HG03521 (cell line): Measurements from ENCODE around the gene UNK.
"Not testable (repeated sequence)": the region's sequence is repeated elsewhere in the genome, so short reads cannot be mapped to it uniquely, and the experiment has no call there.

Source experiments
- ATAC-seq: cut with Tn5 transposase; IDR thresholded peaks from one replicate; pipeline ENCODE4 v1.9.1; 2021; ENCODE audit warnings: mild to moderate bottlenecking, moderate library complexity; ENCODE audit not compliant: unreplicated experiment

Gene UNK

DNA sequence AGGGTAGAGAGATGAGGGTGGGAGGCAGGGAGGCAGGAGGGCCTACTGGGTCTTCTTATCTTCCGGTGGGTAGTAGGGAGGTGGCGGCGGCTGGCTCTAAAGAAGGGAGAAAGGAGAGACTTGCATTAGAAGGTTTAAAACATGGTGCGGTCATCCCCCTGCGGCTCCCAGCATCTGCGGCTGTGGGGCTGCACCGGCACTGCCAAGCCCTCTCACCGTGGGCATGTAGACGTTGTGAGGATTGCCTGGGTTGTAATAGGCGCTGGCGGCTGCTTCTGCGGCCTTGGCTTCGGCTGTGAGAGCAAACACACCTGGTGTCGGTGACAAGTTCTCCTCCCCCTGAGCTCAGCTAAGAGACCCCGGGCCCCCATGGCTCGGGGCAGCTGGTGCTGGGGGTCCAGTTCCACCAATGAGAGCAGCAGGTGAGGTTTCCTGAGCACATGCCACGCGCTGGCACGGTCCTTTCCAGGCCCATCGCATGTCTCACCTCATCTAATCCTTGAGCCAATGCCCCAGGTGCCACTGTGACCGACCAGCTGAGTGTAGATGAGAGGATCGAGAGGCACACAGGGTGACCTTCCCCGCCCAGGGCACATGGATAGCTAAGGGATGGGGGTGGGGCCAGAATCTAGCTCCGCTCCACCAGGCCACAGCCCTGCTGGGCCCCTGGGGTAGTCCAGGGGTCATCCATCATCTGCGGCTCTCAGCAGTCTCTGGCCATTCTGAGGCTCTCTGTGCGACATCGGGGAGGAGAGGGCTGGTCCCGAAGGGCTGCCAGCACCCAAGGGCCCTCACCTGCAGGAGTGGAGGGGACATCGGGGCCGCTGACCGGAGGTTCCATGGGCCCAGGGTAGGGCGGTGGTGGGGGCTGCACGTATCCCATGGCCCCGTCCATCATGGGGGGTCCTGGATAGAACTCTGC lies 62.3 kb downstream of the UNK start:
- ATAC-seq, result no peak

DNA sequence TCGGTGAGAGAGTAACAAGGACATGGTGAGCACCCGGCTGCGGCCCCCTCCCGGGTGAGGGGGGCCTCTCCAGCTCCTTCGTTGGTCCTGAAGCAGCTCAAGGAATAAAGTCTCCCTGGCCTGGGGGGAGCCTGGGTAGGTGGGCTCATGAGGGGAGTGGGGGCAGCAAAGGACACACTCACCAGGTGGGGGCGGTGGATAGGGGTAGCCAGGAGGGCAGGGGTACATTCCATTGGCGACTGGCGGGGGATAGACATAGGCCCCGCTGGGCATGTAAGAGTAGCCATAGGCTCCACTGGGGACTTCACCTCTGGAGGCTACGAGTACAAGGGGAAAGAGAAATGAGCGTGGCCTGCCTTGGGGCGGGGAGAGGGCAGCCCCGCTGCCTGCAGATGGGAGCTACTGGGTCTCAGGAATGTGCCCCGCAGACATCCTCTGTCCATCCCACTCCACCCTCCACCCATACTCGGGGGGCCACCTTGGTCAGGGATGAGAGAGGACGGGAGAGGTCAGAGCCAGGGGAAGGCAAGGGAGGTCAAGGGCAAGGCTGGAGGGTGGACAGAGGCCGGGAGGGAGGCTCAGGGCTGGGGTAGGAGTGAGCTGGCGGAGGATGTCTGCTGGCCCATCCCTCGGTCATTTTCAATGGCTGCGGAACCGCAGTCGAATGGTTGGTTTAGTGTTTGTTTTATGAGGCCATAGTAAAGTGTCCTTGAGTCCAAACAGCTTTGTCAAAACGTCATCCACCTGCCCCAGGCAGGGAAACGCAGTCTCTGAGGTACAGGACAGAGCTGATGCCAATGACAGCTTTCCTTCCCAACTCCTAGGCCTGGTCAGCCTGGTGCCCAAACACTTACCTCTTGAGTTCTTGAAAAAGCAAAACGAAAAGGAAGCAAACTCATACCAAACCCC lies 63.3 kb downstream of the UNK start:
- ATAC-seq, result no peak

DNA sequence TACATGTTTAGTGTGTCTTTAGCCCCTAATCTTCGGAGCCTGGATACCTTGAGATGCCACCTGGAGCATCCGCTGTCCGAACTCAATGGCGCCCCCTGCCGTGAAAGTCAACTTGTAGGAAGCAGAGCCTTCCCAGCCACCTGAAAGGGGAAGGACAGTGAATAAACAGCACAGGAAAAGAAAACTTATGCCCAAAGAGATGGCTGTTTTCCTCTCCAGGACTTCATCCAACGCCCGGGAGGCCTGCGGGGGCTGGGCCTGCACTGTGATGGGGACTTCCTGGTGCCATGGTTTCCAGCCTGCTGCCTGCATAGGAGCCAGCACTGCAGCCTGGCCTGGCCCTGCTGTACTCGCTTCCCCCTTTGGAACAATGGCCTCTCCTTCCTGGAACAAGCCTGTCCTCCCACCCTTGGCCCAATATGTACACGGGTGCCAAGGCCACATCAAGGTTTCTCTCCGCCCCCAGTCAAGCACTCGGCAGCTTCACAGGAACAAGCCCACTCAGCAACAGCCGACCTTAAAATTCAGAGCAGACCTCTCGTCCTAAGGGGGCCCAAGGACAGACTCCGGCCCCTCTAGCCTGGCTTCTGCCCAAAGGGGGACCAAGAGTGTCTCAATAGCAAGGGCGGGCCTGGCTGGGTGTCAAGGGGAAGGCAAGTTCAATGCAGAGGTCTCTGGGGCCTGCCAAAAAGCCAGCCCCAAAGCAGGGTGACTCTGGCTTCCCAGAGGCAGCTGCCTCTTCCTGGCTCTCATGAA lies 64.1 kb downstream of the UNK start:
- ATAC-seq, result no peak

DNA sequence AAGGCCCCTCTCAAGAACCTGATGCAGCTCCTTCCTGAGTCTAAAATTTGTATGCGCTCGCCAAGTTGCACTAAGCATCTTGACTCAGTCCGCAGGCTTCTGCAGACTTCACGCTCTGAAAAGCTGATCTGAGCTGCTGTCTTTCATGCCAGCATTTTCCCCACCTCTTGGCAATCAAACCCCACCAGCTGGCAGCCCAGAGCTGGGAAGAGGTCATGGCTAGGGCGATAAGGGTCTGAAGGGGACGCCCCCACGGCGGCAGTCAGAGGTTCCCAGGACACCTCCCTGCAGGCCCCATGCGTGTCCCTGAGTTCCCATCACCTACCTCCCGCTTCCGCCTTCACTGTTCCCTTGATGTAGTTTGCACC lies 64.7 kb downstream of the UNK start:
- ATAC-seq, result no peak

DNA sequence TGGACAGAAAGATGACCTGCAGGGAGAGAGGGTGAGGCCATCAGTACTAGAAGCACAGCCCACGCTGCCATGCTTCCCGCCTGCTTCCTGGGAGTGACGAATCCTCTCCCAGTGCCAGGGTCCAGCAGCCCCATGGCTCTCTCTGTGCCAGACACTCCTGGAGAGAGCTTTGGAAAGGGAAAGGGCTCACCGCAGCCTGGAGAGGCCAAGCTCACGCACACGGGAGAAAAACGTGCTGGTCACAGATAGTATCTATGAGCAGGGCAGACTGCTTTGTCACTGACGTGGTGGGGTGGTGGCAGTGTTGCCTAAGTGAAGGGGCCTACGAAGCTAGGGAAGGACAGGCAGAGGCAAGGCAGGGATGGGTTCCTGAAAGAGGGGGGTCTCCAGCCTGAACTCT lies 65.1 kb downstream of the UNK start:
- ATAC-seq, result no peak

DNA sequence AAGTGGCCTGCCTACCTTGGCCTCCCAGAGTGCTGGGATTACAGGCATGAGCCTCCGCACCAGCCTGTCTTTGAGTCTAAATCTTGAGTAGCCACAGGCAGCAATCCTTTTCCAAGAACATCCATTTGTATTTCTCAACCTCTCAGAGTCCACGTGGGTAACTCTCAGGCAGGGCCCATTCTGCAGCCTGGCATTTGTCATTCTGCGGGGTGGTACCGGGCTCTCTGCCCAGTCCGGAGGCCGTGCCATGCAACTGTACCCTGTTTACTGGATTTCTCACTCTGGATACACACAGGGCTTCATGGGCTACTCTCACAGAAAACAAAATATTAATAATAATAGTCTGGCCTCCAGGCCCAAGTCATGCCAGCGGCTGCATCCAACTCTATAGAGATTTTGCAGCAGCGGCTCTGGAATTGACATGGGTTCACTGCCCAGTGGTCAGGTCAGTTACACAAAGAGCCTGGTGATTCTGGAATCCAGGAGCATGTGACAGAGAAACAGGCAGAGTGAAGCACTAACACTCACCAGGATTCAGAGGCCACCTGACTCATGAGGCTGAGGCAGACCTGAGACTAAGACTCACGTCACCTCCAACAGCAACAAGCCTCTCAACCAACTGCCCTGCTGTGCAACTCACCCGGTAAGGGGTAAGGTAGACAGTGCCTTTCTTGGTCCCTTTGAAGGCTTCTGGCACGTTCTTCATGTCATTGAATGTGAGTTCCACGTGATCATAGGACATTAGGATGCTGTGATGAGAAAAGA lies 66.5 kb downstream of the UNK start:
- ATAC-seq, result no peak

DNA sequence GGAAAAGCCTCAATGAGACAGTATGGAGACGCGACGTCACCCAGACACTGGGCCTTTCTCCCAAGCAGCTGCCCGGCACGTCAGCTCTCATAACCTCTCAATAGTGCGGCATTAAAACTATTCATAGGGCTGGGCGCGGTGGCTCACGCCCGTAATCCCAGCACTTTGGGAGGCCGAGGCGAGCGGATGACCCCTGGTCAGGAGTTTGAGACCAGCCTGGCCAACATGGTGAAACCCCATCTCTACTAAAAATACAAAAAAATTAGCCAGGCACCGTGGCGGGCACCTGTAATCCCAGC lies 67.0 kb downstream of the UNK start:
- ATAC-seq, result not testable (repeated sequence)

DNA sequence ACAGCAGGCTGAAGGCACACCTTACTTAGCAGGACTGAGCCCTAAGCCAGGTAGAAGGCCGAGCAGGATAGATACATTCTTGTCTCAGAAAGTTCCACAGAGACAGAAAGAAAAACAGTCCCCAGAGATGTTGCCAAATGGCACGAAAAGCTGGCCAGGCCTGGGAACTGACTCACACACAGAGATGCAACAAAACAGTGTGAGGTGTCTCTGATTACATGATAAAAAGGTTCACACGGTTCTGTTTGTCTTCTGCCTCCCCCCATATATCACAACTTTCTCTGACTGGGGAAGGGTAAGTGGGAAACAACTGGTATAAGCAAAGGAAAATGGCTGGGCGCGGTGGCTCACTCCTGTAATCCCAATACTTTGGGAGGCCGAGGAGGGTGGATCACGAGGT lies 68.8 kb downstream of the UNK start:
- no peak for ATAC-seq

DNA sequence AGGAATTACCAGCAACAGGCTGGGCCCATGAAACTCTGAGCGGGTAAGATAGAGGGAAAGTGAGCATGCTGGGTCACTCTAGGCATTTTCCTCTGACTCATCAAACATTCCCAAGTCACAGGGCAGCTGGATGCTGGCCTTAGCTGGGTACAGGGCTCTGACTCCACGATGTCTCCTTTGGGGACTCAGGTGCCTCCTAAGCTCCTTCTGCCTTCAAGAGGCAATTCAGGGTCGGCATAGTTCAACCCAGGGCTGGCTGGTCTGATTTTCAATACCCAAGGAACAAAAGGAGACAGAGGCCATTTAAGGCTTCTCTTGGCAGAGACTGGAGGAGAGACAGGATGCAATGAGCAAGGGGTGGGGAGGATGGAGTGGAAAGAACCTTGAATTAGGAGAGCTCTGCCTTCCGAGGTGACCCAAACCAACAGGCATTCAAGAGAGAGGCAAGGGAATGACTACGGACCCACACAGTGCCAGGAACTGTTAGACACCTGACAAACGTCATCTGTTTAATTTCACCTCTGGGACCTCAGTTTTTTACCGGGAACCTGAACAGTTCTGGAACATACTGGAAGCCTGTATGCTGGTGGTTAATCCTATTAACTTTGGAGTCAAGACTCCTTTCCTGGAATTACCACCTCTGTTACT lies 69.6 kb downstream of the UNK start:
- no peak for ATAC-seq

DNA sequence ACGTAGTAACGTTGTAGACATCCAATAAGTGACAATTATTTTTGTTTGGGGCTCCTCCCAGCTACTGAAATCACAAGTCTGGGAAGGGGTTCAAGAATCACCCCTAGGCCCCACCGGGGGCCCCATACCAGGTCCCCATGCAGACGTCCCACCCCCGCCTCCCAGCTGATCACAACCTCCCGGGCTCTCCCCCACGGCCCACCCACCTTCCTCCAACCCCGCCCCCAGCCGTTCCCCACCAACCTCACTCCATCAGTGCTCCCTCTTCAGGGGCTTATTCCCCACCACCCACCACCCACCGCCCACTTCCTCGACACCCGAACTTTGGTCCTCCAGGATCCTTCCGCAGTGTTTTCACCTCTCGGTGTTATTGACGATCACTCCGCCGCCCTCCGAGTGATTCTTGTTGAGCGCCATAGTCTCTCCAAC lies 70.3 kb downstream of the UNK start:
- ATAC-seq, result no peak

DNA sequence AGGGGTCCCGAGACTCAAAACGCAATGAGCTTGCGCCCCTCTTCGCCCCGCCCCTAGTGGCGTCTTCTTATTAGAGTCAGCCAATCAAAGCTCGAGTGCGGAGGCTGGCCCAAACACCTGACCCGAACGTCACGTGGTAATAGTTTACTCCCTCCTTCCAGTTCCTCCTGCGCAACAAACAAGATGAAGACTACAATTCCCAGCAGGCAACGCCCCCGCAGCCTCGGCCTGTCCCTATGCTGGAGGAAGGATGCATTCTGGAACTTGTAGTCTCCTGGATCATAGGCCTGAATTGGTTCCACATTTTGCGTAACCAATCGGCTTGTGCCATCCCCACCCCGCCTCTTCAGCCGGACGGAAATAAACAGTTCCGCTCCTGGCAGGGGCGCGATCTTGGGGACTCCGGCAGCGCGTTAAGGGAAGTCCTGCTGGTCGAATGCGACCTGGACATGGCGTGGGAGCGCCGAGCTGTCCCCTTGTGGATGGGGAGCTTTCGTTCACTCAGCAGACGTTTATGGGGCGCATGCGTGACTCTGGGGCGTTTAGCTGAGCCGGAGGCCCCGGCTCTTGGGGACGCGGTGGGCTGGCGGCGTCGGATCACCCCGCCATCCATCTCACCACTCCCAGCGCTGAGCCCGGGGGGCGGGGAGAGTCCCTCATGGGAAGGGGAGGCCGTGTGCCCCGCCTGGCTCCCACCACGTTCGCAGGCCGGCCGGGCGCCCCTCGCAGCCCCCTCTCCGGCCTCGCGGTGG lies 70.9 kb downstream of the UNK start, which contains the start of gene WBP2:
Gene WBP2, minus strand, starts transcription at position 26 of the 752 bp plus-strand sequence. CDS start 38 bp downstream, outside the sequence.
- ATAC-seq, result peak; percentile 86

DNA sequence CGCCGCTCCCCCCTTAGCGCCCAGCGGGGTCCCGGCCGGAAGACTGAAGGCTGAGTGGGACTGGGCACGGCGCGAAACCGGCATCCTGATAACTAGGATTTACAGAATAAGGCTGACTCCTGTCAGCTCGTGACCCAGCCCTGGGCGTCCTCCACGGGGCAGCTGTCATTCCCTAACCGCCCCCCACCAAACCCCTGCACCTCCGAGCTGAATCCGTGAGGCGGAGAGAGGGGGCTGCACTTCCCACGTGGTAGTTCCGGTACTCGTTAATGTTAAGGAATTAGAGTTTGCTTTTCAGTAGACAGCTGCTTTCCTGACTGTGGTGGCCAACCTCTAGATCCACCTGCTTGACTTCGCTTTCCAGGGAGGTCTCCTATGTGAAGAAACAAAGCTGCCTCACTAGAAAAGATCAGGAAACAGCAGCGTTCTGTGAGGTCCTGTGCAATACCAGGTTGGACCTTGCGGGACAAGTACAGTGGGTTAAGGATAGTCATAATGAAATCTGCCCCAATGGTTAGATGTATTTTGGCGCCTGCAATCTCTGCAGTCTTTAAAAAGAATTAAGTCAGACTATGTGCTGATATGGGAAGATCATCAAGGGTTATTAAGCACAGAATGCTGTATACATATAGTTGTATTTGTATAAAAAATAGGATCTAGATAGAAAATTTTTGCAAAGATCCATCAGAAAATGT lies 71.6 kb downstream of the UNK start:
- ATAC-seq, result peak; percentile 22

DNA sequence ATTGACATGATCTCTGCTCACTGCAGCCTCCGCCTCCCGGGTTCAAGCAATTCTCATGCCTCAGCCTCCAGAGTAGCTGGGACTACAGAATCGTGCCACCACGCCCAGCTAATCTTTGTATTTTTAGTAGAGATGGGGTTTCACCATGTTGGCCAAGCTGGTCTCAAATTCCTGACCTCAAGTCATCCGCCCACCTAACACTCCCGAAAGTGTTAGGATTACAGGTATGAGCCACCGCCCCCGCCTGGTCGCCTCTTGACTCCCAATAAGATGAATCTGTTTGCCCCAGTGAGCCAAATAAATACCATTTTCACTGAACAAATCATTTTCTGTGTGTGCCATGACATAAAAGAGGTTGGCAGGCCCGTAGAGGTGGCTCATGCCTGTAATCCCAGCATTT lies 74.8 kb downstream of the UNK start:
- not testable (repeated sequence) for ATAC-seq

DNA sequence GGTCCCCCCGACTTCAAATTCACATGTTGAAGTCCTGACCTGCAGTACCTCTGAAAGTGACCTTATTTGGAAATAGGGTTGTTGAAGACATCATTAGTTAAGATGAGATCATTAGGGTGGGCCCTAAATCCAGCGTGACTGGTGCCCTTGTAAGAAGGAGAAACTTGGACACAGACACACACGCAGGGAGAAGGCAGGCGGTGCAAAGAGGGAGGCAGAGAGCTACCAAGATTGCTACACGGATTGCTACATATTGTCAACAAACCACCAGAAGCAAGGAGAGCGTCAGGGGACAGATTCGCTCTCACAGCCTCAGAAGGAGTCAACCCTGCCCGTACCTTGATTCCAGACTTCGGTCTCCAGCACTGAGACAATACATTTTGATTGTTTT lies 77.3 kb downstream of the UNK start:
- no peak for ATAC-seq

DNA sequence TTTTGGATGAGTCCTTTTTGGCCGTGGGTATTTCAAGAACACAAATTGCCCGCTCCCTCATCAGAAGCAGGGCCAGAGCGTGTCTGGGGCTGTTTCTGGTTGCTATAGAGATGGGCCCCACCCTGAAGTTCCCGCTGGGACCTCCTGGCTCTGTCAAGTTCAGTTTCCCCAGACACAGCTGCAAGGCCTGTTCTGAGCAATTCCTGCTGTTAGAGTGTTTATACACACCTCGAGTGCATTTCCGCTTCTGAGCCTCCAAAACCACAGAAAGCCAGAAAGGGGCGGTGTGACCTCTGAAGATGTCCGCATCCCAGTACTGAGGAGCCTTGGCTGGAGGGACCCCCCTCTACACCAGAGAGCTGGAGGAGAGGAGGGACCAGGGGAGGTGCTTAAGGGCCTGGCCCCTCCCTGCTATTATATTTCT lies 79.9 kb downstream of the UNK start:
- ATAC-seq, result peak; percentile 48

DNA sequence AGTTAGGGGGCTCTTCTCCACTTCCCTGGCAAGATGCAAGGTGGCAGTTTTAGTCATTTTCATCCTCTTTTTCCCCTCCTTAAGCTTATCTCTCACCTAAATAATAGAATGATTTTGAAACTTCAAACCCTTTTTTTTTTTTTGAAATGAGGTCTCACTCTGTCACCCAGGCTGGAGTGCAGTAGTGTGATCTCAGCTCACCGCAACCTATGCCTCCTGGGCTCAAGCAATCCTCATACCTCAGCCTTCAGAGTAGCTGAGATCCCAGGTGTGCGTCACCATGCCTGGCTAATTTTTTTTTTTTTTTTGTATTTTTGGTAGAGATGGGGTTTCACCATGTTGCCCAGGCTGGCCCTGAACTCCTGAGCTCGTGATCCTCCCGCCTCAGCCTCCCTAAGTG lies 80.3 kb downstream of the UNK start:
- peak; percentile 10 for ATAC-seq

DNA sequence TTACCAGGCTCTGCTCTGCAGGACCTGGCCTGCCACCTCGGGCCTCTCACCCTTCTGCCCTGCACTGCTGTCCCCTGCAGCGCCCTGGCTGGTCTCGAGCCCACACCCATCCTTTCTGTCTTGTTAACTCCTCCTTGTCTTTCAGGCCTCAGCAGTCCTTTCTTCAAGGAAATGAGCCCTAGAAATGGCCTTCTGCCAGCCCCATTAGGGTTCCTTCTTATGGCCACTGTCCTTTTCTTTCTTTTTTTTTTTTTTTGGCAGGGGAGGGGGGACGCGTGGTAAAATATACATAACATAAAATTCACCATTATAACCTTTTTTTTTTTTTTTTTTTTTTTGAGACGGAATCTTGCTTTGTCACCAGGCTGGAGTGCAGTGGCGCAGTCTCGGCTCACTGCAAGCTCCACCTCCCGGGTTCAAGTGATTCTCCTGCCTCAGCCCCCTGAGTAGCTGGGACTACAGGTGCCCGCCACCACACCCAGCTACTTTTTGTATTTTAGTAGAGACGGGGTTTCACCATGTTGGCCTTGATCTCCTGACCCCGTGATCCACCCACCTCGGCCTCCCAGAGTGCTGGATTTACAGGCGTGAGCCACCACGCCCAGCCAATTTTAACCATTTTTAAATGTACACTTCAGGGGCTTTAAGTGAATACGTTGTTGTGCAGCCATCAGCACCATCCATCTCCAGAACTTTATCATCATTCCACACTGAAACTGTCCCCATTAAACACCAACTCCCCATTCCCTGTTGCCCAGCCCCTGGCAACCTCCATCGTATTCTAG lies 81.0 kb downstream of the UNK start:
- not testable (repeated sequence) for ATAC-seq
